ENCODE data around the gene SELENOV. TPM values are rescaled to one million over a fixed set of nuclear protein-coding genes. Genes with fewer than 3 reads are reported as not detected.
A peak's percentile ranks its signal among the peaks of the same experiment; 100 is the strongest.

SELENOV gene
- total RNA-seq, 1 donor from 2014 or later = not detected

- H3K27me3 Mint-ChIP-seq = no peaks in the 10 kb centered on the region
- H3K27ac Mint-ChIP-seq = peak overlapping the region; percentile 94
- H3K36me3 Mint-ChIP-seq (ENCODE audit: low read depth) = peaks cover 28% of the 10 kb centered on the region
- DNase-seq = no peak
- peak overlapping the region; percentile 92 for H3K4me3 Mint-ChIP-seq
- intact Hi-C loops (cut with micrococcal nuclease) = loop anchor here (1.0 to 2.0 kb wide), 3 partner anchors 23 to 89 kb away; partner anchors contain the start of genes MED29, PAF1 and SUPT5H
- H3K9me3 Mint-ChIP-seq = no peaks in the 10 kb centered on the region
- H3K4me1 Mint-ChIP-seq = peaks cover 21% of the 10 kb centered on the region
Measured at GRCh38 chr19:39479916-39480315, 35.0 kb upstream of the SELENOV start.

GRCh38 chr19:39480337-39481228, 34.4 kb upstream of the SELENOV start, which contains the start of gene TIMM50:
TSS of gene TIMM50 (plus strand) at chr19:39480838. CDS start at chr19:39480854, 16 bp downstream.
- intact Hi-C loops (cut with micrococcal nuclease) = loop anchor here (1.0 to 2.0 kb wide), 3 partner anchors 22 to 89 kb away; partner anchors contain the start of genes MED29, PAF1 and SUPT5H
- H3K4me3 Mint-ChIP-seq = peak within 1 kb of the TSS; percentile 92
- peak within 1 kb of the TSS; percentile 94 for H3K27ac Mint-ChIP-seq
- DNase-seq = peak; percentile 99
- peaks cover 27% of the 10 kb centered on the region for H3K36me3 Mint-ChIP-seq (ENCODE audit: low read depth)
- H3K4me1 Mint-ChIP-seq = peaks cover 21% of the 10 kb centered on the region
- no peaks in the 10 kb centered on the region for H3K27me3 Mint-ChIP-seq
- H3K9me3 Mint-ChIP-seq = no peaks in the 10 kb centered on the region

- DNase-seq = no peak
- Mint-ChIP-seq H3K4me1 (peaks cover 21% of the 10 kb centered on the region), H3K4me3 (peak overlapping the region; percentile 92), H3K9me3 (no peaks in the 10 kb centered on the region), H3K27me3 (no peaks in the 10 kb centered on the region), H3K27ac (peak overlapping the region; percentile 94), H3K36me3 (ENCODE audit: low read depth) (peaks cover 29% of the 10 kb centered on the region)
- intact Hi-C loops (cut with micrococcal nuclease) = loop anchor here (2.0 kb wide), 1 partner anchor 22 kb away; no protein-coding TSS in a partner anchor
Measured at GRCh38 chr19:39481229-39481545, 33.8 kb upstream of the SELENOV start.

- Mint-ChIP-seq H3K4me3 (peak overlapping the region; percentile 92), H3K27me3 (no peaks in the 10 kb centered on the region), H3K36me3 (ENCODE audit: low read depth) (peaks cover 29% of the 10 kb centered on the region), H3K27ac (peak overlapping the region; percentile 94), H3K4me1 (peaks cover 21% of the 10 kb centered on the region), H3K9me3 (no peaks in the 10 kb centered on the region)
- intact Hi-C loops (cut with micrococcal nuclease) = loop anchor here (2.0 kb wide), 1 partner anchor 21 kb away; no protein-coding TSS in a partner anchor
- DNase-seq = no peak
Measured at GRCh38 chr19:39481676-39482075, 33.3 kb upstream of the SELENOV start.

GRCh38 chr19:39483141-39483540, 31.8 kb upstream of the SELENOV start:
- H3K36me3 Mint-ChIP-seq (ENCODE audit: low read depth) = peaks cover 32% of the 10 kb centered on the region

GRCh38 chr19:39489756-39490155, 25.2 kb upstream of the SELENOV start:
- Mint-ChIP-seq H3K36me3 (ENCODE audit: low read depth) (peaks cover 36% of the 10 kb centered on the region), H3K27me3 (no peaks in the 10 kb centered on the region)

More at GRCh38 chr19:39483141-39483540, 31.8 kb upstream of the SELENOV start:
- Mint-ChIP-seq H3K4me3 (peak overlapping the region; percentile 62), H3K27ac (no peak overlapping the region), H3K27me3 (no peaks in the 10 kb centered on the region), H3K9me3 (no peaks in the 10 kb centered on the region), H3K4me1 (peaks cover 21% of the 10 kb centered on the region)
- intact Hi-C loops (cut with micrococcal nuclease) = no loop called here
- DNase-seq = no peak

GRCh38 chr19:39492225-39492624, 22.7 kb upstream of the SELENOV start:
- Mint-ChIP-seq H3K27me3 (peaks cover 14% of the 10 kb centered on the region), H3K4me3 (no peak overlapping the region), H3K9me3 (no peaks in the 10 kb centered on the region), H3K27ac (no peak overlapping the region), H3K4me1 (no peaks in the 10 kb centered on the region), H3K36me3 (ENCODE audit: low read depth) (peaks cover 21% of the 10 kb centered on the region)
- intact Hi-C loops (cut with micrococcal nuclease) = no loop called here
- no peak for DNase-seq

More at GRCh38 chr19:39489756-39490155, 25.2 kb upstream of the SELENOV start:
- no peak for DNase-seq
- Mint-ChIP-seq H3K9me3 (no peaks in the 10 kb centered on the region), H3K27ac (no peak overlapping the region), H3K4me3 (no peak overlapping the region), H3K4me1 (no peaks in the 10 kb centered on the region)
- intact Hi-C loops (cut with micrococcal nuclease) = no loop called here

- intact Hi-C loops (cut with micrococcal nuclease) = no loop called here
- DNase-seq = no peak
- peaks cover 20% of the 10 kb centered on the region for H3K36me3 Mint-ChIP-seq (ENCODE audit: low read depth)
- H3K9me3 Mint-ChIP-seq = no peaks in the 10 kb centered on the region
- H3K27ac Mint-ChIP-seq = no peak overlapping the region
- H3K4me1 Mint-ChIP-seq = no peaks in the 10 kb centered on the region
- no peak overlapping the region for H3K4me3 Mint-ChIP-seq
- H3K27me3 Mint-ChIP-seq = peaks cover 20% of the 10 kb centered on the region
Measured at GRCh38 chr19:39492788-39493187, 22.2 kb upstream of the SELENOV start.

GRCh38 chr19:39494661-39495060, 20.3 kb upstream of the SELENOV start:
- no peaks in the 10 kb centered on the region for H3K9me3 Mint-ChIP-seq
- DNase-seq = no peak
- no peak overlapping the region for H3K27ac Mint-ChIP-seq
- peaks cover 11% of the 10 kb centered on the region for H3K4me1 Mint-ChIP-seq
- H3K4me3 Mint-ChIP-seq = no peak overlapping the region
- intact Hi-C loops (cut with micrococcal nuclease) = no loop called here
- peaks cover 9% of the 10 kb centered on the region for H3K36me3 Mint-ChIP-seq (ENCODE audit: low read depth)
- peaks cover 32% of the 10 kb centered on the region for H3K27me3 Mint-ChIP-seq

GRCh38 chr19:39496063-39496462, 18.9 kb upstream of the SELENOV start:
- Mint-ChIP-seq H3K4me3 (no peak overlapping the region), H3K27ac (peak overlapping the region; percentile 51), H3K4me1 (peaks cover 14% of the 10 kb centered on the region), H3K36me3 (ENCODE audit: low read depth) (peaks cover 6% of the 10 kb centered on the region), H3K9me3 (no peaks in the 10 kb centered on the region), H3K27me3 (peaks cover 43% of the 10 kb centered on the region)
- intact Hi-C loops (cut with micrococcal nuclease) = no loop called here
- no peak for DNase-seq

- Mint-ChIP-seq H3K4me3 (no peak overlapping the region), H3K9me3 (no peaks in the 10 kb centered on the region), H3K27me3 (peaks cover 48% of the 10 kb centered on the region), H3K27ac (no peak overlapping the region), H3K36me3 (ENCODE audit: low read depth) (peaks cover 4% of the 10 kb centered on the region), H3K4me1 (peaks cover 14% of the 10 kb centered on the region)
- no peak for DNase-seq
- intact Hi-C loops (cut with micrococcal nuclease) = no loop called here
Measured at GRCh38 chr19:39497701-39497995, 17.3 kb upstream of the SELENOV start.

GRCh38 chr19:39497996-39498797, 16.7 kb upstream of the SELENOV start:
- intact Hi-C loops (cut with micrococcal nuclease) = no loop called here

GRCh38 chr19:39498798-39499642, 15.9 kb upstream of the SELENOV start, which contains the start of gene DLL3:
TSS of gene DLL3 (plus strand) at chr19:39498947. CDS start at chr19:39498975, 28 bp downstream.
- DNase-seq = peak; percentile 65
- Mint-ChIP-seq H3K27ac (no peak within 1 kb of the TSS), H3K4me1 (peaks cover 22% of the 10 kb centered on the region)

More at GRCh38 chr19:39497996-39498797, 16.7 kb upstream of the SELENOV start:
- H3K27ac Mint-ChIP-seq = no peak overlapping the region
- peak overlapping the region; percentile 46 for H3K4me3 Mint-ChIP-seq
- peaks cover 2% of the 10 kb centered on the region for H3K36me3 Mint-ChIP-seq (ENCODE audit: low read depth)
- peak; percentile 72 for DNase-seq
- H3K4me1 Mint-ChIP-seq = peaks cover 17% of the 10 kb centered on the region
- no peaks in the 10 kb centered on the region for H3K9me3 Mint-ChIP-seq
- H3K27me3 Mint-ChIP-seq = peaks cover 50% of the 10 kb centered on the region

More at GRCh38 chr19:39498798-39499642, 15.9 kb upstream of the SELENOV start, which contains the start of gene DLL3:
- Mint-ChIP-seq H3K36me3 (ENCODE audit: low read depth) (peaks cover 2% of the 10 kb centered on the region), H3K4me3 (peak within 1 kb of the TSS; percentile 46), H3K27me3 (peaks cover 58% of the 10 kb centered on the region), H3K9me3 (no peaks in the 10 kb centered on the region)
- intact Hi-C loops (cut with micrococcal nuclease) = no loop called here
